Tibial nerve (tissue), 3 donors: ENCODE measurements around the gene TENM4.

Experiments used
- POLR2A ChIP-seq, 2 donors: fragments of 450-650 bp; IDR thresholded peaks; one replicate each; pipeline ENCODE4 v1.6.1; 2017; ENCODE audit warnings: antibody characterized with exemption in 2 of 2, mild to moderate bottlenecking in 2 of 2, moderate library complexity in 2 of 2
- TF ChIP-seq, protein P1 (sequence below), 5 experiments: fragments of 200-600 bp in 3 of 5; fragments of 450-650 bp in 2 of 5; sonication (generic) in 3 of 5; IDR thresholded peaks; one replicate each; pipeline ENCODE4 v1.5.1; 2016 to 2019; ENCODE audit warnings: antibody characterized with exemption in 5 of 5, mild to moderate bottlenecking in 3 of 5, moderate library complexity in 2 of 5

DNA sequence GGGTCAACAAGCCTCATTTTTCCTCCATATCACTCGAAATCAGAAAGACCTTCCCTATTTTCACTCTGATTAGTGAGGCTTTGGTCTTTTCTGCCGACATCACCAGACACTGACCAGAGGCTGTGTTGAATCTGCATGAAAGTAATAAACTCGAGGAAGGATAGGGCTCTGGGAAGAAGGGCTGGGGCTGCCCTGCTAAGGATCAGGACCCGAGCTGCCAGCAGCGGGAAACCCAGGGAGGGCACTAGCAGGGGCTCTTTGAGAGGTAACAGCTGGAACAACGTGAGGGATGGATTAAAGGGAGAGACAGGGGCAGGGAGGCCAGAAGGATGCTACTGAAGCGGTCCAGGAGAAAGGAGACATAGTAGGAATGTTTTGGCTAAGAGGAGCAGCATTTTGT lies 488.7 kb downstream of the TENM4 start:
- TF ChIP-seq, protein P1, sequence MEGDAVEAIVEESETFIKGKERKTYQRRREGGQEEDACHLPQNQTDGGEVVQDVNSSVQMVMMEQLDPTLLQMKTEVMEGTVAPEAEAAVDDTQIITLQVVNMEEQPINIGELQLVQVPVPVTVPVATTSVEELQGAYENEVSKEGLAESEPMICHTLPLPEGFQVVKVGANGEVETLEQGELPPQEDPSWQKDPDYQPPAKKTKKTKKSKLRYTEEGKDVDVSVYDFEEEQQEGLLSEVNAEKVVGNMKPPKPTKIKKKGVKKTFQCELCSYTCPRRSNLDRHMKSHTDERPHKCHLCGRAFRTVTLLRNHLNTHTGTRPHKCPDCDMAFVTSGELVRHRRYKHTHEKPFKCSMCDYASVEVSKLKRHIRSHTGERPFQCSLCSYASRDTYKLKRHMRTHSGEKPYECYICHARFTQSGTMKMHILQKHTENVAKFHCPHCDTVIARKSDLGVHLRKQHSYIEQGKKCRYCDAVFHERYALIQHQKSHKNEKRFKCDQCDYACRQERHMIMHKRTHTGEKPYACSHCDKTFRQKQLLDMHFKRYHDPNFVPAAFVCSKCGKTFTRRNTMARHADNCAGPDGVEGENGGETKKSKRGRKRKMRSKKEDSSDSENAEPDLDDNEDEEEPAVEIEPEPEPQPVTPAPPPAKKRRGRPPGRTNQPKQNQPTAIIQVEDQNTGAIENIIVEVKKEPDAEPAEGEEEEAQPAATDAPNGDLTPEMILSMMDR (IDR thresholded peaks at IDR 0.05): no peak
- no peak for TF ChIP-seq POLR2A (IDR thresholded peaks at IDR 0.05)
